ENCODE results near the gene EFR3B.
"Not testable (repeated sequence)": the region's sequence is repeated elsewhere in the genome, so short reads cannot be mapped to it uniquely, and the experiment has no call there.

Gene EFR3B

DNA sequence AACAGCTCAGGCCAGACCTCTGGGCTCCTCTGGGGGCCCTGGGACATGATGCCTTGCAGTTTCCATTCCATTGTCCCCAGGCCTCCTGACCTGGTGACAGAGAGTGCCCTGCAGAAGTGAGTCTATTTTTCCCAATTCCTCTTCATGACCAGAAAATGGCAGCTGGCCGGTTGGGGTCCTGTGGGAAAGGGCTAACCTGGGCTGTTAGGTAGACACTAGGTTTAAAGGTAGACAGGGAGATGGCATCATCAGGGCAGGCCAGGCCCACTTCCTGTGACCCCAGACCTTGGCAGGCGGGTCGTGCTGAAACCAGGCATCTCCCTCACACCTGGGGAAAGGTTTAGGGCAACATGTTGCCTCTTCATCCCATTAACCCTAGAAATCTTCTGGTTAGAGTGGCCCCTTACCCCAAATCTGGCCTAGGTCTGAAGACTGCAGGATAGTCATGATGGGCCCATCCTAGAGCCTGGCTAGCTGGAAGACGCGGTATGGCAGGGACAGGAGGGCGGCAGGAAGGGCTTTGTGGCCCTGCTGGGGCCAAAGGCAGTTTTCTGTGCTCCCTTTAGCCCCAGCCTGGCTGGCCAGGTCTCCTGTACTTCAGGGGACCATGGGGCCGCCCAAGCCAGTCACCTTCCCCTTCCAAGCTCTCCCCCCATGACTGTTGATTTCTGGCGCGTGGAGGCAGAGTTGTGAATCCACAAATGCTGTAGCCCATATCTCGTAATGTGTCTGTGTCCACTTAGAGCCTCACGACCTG, 116.4 kb downstream of the EFR3B start:
- no peak for DNase-seq

DNA sequence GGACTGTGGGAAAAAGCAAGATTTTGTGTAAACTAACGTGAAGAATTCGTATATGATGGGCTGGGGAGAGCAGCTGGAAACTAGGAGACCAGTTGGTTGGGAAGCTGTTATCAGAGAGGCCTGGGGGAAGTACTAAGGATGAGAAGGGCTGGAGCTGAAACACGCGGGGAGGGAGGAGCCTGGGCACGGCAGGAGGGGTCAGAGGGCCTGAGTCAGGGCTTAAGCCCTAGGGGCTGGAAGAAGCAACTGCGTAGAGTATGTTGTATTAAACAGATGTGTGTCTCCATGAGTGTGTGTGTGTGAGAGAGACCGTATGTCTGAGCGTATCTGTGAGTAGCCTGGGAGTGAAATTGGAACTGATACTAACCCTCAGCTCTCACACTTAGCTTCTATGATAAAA, 118.1 kb downstream of the EFR3B start:
- DNase-seq, result no peak

DNA sequence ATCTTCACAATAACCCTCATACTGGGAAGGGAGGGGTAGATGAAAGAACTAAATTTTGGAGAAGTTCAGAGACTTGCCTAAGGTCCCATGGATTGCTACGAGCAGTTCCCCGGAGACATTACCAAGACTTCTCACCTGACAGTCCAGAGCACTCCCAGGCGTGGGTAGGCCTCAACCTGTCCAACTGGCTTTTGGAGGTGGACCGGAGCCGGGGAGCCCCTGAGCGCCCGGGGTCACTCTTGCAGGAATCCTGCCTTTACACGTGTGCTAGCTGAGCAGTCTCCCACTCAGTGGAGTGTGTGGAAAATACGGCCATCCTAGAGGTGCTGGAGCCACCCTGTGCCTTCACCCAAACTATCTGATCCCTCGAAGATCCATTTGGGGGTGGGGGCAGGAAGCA, 118.5 kb downstream of the EFR3B start:
- no peak for DNase-seq

DNA sequence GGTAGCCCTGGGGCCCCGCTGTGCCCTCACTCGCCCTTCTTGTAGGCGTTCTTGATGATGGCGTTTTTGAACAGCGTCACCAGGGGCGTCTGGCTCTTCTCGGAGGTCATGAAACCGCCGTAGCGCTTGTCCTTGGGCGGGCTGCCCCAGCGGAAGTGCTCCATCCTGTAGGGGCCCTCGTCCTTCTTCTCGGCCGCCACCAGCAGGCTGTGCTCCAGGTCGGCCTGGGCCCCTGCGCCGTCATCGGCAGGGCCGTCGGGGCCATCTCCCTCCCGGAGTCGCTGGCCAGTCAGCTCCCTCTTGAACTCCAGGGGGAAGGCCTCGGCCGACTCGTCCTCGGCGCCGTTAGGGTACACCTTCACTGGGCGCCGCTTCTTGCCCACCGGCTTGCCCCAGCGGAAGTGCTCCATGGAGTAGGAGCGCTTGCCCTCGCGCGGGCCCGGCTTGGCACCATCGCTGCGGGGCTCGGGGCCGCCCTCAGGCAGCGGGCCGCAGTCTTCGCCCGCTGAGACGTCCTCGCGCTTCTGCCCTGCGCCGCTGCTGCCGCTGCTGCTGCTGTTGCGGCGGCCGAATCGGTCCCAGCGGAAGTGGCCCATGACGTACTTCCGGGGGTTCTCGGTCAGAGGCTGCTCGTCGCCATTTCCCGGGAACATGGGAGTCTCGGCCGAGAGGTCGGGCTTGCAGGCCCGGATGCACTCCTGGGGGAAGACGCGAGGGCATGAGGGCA, 119.3 kb downstream of the EFR3B start:
- DNase-seq, result no peak

DNA sequence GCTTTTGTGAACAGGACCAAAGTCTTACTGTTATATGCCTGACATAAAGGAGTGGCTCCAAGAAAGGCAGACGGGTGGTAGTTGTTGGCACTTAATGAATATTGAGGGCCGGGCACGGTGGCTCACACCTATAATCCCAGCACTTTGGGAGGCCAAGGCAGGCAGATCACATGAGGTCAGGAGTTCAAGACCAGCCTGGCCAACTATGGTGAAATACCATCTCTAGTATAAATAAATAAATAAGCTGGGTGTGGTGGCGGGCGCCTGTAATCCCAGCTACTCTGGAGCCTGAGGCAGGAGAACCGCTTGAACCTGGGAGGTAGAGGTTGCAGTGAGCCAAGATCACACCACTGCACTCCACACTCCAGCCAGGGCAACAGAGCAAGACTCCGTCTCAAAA, 120.2 kb downstream of the EFR3B start:
- DNase-seq, result not testable (repeated sequence)

DNA sequence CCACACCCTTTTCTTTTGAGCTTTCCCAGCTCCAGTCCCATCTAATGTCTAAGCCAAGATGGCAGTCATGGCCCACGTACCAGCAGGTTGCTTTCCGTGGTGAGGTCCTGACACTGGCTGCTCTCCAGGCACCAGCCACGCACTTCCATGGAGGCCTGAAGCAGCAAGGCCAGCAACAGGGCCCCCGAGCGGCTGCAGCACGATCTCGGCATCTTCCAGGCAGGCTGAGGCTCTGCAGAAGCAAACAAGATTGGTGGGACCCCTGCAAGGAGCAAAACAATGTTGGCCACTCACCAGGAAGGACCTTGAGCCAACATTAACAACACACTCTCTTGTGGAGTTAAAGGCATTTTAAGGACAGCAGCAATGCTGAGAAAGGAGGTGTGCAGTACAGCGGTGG, 122.7 kb downstream of the EFR3B start:
- DNase-seq, result no peak

DNA sequence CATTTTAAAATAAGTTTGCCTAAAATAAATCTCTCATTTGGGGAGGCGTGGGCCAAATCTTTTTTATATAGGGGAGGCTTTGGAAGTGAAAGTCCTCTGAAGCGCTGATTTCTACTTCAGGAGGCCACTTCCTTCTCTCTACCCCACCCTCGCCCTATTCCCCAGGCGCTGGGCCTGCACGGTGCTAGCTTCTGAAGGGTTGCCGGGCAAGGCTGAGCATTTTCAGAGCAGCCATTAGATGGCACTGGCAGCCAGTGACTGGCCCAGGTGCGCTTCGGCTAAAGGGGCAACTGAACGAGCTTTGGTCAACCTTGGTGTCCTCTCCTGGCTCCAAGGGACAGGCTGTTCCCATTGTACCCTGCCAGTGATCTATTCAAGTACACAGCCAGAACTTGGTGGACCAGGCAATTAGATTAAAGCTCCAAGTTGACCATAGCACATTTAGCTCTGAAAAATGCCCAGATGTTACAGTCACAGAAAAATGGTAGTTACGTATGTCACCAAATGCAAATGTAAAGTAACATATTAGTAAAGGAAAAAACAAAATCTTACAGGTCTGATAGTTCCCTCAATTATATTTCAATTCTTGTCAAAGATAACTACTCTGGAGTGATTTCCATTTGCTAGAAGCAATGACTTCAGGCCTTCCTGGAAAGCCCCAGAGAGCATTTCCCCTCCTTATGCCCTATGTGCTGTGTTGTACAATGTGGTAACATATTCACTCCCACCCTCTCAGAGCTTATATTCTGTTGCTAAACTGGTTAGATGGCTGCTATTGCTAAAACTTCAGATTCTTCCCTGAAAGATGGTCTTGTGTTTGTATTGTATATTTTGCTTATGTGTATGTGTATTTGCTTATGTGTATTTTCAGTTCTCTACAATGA, 124.4 kb downstream of the EFR3B start:
- peak; percentile 61 for DNase-seq

DNA sequence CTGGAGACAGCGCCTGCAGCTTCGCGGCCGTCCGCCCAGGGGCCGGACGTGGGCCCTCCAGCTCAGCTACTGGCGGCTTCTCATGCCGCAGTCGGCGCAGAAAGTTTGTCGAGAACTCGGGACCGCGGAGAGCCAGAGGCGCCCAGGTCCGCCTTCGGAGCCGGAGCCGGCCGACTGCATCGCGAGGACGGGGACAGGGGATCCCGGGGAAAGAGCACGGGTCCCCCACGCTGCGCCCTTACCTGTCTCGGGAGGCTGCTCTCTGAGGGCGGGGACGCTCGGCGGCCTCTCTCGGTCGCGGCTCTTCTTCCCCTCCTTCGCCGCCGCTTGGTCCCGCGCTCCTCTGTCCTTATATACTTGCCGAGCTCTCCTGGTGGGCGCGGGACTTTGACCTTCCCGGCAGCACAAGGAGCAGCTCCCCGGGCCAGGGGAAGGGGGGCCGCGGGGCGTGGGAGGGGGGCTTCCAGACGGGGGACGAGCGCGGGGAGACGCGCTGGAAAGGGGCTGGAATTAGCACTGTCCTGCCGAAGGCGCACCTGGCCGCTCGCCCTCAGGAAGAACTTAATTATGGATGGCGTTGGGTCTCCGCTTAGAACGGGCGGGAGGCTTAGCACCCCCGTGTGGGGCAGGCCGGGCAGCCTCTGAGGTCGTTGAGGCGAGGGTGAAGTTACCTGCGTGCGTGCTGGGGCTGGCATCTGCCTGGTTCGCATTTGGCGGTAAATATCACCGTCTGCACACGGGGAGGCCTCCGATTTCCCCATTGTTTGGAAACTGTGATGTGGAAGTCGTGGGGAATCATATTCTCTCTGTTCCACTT, 126.6 kb downstream of the EFR3B start, which contains the start of gene POMC:
Gene POMC (minus strand): TSS at position 325 of the 817 bp plus-strand sequence. CDS start 3,808 bp downstream, outside the sequence.
- DNase-seq, result no peak

DNA sequence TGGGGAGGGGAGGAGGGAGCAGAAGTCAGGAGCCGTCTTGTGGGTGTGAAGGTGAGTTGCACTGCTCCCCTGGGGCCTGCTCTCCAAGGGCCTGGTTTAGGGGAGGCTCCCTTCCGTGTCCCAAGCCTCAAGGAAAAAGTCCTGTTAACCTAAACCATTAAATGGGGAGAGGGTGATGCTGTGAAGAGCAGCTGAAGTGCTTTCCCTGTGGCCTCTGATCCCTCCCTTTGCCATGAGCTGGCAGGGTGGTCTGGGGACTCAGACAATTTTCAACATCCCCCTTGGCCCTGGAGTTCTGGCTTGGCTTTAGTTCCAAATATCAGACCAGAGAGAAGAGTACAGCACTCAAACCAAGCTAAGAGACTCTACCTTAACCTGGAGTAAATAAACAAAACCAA, 127.2 kb downstream of the EFR3B start:
- no peak for DNase-seq

DNA sequence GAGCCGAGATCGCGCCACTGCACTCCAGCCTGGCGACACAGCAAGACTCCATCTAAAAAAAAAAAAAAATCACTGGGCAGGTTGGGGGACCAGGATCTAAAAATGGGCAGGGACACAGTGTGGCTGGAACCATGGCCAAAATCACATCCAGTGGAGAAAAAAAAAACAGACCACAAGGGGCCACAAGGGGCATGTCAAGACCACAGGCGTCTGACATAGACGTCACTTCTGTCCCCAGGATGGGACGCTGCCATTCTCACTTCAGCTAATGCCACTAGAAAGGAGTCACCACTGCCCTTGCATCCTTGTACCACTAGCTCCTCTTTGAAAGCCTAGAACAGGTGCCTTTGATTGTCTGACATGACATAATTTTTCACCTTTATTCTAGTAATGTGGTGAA, 129.0 kb downstream of the EFR3B start:
- no peak for DNase-seq

DNA sequence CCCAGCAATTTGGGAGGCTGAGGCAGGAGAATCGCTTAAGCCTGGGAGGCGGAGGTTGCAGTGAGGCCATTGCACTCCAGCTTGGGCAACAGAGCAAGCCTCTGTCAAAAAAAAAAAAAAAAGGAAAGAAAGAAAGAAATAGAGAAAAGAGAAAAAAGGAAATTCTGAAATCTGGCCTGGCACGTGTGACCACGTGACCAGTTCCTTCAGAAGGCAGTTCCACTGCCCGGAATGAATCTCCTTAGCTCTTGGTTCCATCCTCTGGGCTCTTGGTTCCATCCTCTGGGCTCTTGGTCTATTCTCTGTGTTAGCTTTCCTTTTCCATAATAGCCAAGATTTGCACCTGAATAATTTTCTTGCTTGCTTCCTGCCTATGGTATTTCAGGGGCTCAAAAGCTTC, 131.8 kb downstream of the EFR3B start:
- DNase-seq, result no peak

DNA sequence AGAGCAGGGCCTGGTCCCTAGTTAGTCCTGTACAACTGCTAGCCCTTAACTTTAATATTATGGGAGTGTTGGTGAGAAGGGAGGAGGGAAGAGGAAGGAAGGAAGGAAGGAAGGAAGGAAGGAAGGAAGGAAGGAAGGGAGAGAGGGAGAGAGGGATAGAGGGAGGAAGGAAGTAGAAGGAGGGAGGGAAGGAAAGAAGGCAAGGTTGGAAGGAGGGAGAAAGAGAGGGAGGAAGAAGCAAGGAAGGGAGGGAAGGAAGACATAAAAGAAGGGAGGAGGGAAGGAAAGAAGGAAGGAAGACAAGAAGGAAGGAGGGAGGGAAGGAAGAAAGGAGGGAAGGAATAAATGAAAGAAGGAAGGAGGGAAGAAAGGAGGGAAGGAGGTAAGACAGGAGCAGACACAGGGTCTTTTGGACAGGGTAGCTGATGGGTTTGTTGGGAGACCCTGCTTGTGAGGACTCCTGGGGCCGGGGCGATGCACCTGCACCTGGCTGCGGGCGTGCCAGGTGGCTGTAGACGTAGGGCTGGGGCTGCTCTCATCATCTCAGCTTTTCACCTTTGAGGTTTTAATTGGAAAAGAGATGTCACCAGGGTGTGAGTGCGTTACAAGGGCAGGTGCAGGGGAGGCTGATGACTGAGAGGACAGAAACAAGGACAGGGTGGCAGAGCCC, 132.5 kb downstream of the EFR3B start:
- no peak for DNase-seq

DNA sequence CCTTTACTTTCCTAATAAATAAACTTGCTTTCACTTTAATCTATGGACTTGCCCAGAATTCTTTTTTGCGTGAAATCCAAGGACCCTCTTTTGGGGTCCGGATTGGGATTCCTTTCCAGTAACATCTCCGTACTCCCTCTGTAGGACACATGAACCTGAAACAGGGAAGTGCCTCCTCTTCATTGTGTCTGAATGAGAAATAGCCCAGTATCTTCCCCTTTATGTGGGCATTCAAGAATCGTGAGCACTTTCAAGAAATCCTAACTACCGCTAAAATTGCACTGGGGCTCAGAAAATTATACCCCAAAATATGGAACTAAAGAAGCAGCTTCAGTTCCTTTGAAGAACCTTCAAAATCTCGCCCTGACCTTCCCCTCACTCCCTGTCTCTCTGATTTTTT, 134.3 kb downstream of the EFR3B start:
- no peak for DNase-seq

DNA sequence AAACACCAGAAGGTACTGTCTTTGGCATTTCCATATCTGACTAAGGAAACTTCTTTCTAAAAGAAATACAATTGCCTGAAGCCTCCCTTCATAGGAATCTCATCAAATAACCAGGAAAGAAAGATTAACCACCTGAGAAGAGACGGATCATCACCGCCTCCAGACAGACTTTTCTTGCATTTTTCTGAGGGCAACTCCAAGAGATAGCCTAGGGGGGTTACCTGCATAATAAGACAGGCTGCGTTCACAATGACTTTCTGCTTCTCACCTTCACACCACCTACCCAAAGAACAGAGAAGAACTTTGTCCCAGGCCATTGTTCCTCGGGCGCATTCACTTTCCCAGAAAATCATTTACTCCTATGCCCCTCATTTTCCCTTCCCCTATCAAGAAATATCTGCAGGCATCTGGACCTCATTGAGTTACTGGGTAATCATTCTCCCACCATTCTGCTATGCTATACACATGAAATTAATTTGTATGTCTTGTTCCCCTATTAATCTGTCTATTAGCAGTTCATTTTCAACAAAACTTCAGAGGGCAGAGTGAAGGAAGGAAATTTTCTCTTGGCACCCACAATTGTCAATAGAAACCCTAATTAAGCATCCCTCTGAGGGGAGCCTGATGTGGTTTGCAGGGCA, 134.8 kb downstream of the EFR3B start:
- no peak for DNase-seq

DNA sequence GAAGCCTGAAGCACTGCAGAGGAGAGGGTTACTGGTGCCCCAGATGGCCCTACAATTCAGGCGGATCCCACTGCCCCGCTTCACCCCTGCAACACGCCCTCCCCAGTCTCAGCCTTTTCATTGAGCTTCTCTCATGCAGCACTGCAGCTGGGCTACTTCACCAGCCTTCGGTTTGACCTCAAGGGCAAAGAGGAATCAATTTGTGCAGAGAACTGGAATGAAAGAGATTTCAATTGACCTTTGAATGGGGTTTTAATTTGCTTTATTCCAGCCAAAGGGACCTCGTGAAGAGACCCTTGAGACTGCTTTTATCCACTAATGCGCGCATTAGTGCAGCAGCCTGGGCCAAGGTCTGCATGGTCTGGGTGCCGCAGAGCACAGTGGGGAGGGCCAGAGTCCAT, 135.3 kb downstream of the EFR3B start:
- DNase-seq, result no peak

DNA sequence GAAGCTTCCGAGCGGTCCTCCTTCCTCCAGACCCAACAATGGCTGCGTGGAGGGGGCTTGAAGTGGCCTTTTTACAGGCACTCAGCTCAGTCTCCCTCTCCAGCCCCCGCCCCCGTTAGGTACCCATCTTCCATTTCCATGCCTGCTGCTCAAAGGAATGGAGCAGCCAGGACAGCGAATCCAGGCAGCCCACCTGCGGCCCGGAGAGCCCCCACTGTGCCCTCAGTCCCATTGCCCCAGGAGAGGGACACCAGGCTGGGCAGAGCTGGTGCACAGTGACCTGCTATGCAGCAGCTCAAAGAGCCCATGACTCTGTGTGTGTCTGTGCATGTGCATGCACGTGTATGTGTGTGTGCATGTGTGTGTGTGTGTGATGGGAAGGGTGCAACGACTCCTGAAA, 137.1 kb downstream of the EFR3B start:
- DNase-seq, result no peak

DNA sequence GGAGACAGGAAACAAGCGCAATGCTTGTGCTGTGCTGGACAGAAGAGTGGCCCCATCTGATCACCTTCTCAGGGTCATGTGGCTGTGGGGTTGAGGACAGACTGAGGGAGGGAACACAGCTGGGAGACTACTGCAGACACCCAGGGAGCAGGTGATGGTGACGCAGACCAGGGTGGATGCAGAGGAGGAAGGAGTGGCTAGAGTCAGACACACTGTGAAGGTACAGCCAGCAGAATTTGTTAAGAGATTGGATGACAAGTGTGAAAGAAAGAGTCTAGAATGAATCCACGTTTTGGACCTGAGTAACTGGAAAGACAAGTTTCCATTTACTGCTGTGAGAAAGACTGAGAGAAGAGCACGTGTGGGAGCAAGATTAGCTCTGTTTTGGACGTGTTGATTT, 142.4 kb downstream of the EFR3B start:
- no peak for DNase-seq

DNA sequence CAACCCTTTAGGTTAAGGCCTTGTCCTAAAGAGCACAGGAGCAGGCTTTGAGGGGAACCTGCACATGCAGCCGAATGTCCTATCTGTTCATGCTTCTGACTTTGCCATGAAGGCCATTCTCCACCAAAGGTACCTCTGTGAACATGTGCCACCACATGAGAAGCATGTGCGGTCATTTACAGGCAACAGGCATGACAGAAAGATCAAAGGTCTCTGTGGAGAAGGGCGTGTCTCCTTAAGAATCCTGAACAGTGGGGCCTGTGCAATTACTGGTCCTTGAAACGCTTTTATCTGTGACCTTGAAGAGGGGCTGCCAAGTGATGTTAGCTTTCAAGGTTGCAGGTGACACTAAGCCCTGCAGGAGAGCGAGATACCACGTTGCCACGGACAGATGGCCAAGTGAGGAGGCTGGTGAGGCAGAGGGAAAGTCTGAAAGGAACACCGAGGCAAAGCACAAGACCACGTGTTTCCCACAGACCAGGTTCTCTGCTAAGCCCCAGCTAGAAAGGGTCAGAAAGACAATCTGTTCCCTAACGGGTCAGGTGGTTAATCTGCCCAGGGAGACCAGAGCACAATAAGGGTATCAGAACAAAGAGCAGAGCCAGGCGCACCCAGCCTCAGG, 146.0 kb downstream of the EFR3B start:
- no peak for DNase-seq

DNA sequence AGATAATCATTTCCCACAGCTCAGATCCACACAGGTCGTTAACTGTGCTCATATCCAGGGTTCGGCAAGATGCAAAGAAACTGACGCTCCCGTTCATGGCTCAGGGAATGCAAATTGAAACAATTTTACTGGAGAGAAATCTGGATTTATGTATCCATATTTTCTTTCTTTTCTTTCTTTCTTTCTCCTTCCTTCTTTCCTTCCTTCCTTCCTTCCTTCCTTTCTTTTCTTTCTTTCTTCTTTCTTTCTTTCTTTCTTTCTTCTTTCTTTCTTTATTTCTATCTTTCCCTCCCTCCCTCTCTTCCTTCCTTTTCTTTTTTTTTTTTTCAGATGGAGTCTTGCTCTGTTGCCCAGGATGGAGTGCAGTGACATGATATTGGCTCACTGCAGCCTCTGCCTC, 146.5 kb downstream of the EFR3B start:
- DNase-seq, result no peak

DNA sequence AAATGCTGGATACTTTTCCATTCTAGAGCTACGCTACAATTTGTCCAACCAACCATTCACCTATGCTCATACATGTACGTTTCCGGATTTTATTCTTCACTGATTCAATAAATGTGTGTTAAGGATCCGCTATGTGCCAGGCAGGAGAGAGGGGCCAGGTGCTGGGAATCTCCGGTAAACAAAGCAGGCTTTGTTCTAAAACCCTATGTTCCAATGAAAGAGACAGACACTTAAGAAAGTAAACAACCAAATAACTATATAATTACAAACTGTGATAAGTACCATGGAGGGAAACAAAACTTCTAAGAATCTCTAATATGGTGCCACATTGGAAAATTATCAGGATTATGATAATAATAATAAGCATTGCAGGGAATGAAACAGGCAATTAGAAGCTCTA, 148.7 kb downstream of the EFR3B start:
- DNase-seq, result no peak

DNA sequence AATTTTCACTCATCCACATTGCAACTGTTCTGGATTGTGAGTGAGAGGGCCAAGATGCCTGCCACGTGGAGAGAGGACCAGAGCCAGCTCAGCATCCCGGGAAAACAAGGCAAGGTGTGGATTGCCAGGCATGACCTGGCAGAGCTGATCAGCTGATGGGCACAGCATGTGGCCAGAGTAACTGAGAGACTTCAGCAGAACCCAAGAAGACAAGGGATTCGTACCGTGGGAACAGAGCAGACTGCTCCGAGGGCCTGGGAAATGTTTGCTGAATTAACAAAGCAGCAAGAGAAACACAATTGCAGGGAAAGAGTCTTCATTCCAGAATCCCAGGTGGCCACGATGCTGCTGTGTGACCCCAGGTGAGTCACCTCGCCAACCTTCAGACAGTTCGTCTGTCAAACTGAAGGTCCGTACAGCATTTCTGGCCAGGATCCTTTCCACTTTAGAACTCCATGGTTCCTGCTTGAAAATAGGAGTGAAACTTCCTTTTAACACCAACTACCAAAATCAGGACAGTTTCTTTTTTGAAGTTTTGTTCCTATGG, 152.8 kb downstream of the EFR3B start:
- DNase-seq, result no peak

Measured in NCI-H1436 (cell line).